GM18520 (cell line): ENCODE results near the gene BHLHA15.
"Not testable (repeated sequence)": the region's sequence is repeated elsewhere in the genome, so short reads cannot be mapped to it uniquely, and the experiment has no call there.

Source experiments
- ATAC-seq: cut with Tn5 transposase; IDR thresholded peaks from one replicate; pipeline ENCODE4 v1.9.1; 2021; ENCODE audit not compliant: unreplicated experiment

The BHLHA15 gene

GRCh38 chr7:98206451-98207330 is 4.5 kb upstream of the BHLHA15 start:
- ATAC-seq = no peak

GRCh38 chr7:98209166-98209920 is 1.9 kb upstream of the BHLHA15 start:
- no peak for ATAC-seq

- no peak for ATAC-seq
Measured at GRCh38 chr7:98210513-98211220, 572 bp upstream of the BHLHA15 start.

- ATAC-seq = no peak
Measured at GRCh38 chr7:98211676-98212531, 665 bp downstream of the BHLHA15 start.

- no peak for ATAC-seq
Measured at GRCh38 chr7:98212532-98213041, 1.3 kb downstream of the BHLHA15 start.

- no peak for ATAC-seq
Measured at GRCh38 chr7:98213296-98213887, 2.2 kb downstream of the BHLHA15 start.

- no peak for ATAC-seq
Measured at GRCh38 chr7:98213888-98214810, 2.9 kb downstream of the BHLHA15 start.

GRCh38 chr7:98214811-98215321 is 3.6 kb downstream of the BHLHA15 start:
- no peak for ATAC-seq

GRCh38 chr7:98215561-98216495 is 4.6 kb downstream of the BHLHA15 start:
- ATAC-seq = no peak

- ATAC-seq = no peak
Measured at GRCh38 chr7:98216941-98217622, 5.8 kb downstream of the BHLHA15 start.

- ATAC-seq = no peak
Measured at GRCh38 chr7:98217623-98218582, 6.7 kb downstream of the BHLHA15 start.

- not testable (repeated sequence) for ATAC-seq
Measured at GRCh38 chr7:98219382-98219781, 8.1 kb downstream of the BHLHA15 start.

- ATAC-seq = no peak
Measured at GRCh38 chr7:98221611-98222532, 10.6 kb downstream of the BHLHA15 start.

- no peak for ATAC-seq
Measured at GRCh38 chr7:98222533-98223195, 11.4 kb downstream of the BHLHA15 start.
